HG03103 (cell line): ENCODE measurements around the gene CCDC120.

ENCODE experiments used
- ATAC-seq: cut with Tn5 transposase; IDR thresholded peaks from one replicate; pipeline ENCODE4 v1.9.1; 2021; ENCODE audit warnings: low read depth; ENCODE audit not compliant: unreplicated experiment

CCDC120 gene

DNA sequence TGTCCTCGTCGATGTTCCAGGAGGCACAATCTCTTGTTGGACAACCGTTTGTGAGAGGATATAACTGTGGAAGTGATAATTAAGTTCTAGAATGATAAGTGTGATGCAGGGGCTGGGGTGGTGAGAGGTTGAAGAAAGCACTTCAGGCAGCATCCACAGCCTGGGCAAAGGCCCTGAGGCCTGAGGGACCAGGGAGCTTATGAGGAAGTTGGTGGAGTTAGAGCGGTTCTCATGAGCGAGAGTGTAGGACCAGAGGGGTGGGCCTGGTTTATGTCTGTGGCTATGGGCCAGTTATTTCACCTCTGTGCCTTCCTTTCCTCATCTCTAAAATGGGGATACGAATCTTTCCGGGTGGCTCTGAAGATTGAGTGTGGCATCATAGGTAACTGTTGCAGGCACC is 2.7 kb downstream of the CCDC120 start:
- ATAC-seq: no peak

DNA sequence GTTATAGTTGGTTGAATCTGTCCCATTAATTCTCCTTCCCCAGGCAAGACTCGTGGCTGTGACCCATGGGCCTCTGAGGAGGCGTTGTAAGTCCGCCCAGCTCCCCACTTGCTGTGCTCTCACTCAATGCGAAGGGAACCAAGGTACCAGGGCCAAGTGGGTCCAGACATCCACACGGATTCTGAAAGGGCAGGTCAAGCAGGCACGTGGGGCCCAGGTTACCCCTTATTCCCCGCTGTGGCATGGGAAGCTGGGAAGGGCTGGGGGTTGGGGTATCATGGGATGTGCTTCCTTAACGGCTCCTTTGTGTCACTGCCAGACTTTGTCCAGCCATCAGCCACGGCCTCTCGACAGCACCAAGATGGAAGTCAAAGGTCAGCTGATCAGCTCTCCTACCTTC is 3.1 kb downstream of the CCDC120 start:
- ATAC-seq: no peak

DNA sequence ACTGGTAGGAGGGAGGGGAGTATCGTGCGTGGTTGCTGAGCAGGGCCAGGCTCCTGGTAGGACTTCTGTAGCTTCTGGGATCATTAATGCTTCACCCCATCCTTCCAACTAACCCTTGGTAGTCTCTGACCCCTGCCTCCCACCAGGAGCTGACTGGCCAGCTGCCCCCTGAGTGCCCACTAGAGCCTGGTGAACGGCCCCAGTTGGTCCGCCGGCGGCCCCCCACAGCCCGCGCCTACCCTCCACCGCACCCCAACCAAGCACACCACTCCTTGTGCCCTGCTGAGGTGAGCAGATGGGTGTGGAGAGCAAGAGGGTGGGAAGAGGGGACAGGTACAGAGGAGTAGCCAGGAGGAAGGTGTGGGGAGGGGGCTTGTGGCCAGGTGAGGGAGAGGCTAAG is 4.9 kb downstream of the CCDC120 start:
- no peak for ATAC-seq

DNA sequence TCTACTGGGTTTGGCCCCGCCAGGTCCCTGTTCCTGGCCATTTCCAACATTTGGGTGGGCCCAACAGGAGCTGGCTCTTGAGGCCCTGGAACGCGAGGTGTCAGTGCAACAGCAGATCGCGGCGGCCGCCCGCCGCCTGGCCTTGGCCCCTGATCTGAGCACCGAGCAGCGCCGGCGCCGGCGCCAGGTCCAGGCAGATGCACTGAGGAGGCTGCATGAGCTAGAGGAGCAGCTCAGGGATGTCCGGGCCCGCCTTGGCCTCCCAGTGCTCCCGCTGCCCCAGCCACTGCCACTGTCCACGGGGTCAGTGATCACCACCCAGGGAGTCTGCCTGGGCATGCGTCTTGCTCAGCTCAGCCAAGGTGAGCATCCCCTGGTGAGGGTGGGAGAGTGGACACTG is 5.5 kb downstream of the CCDC120 start:
- no peak for ATAC-seq

DNA sequence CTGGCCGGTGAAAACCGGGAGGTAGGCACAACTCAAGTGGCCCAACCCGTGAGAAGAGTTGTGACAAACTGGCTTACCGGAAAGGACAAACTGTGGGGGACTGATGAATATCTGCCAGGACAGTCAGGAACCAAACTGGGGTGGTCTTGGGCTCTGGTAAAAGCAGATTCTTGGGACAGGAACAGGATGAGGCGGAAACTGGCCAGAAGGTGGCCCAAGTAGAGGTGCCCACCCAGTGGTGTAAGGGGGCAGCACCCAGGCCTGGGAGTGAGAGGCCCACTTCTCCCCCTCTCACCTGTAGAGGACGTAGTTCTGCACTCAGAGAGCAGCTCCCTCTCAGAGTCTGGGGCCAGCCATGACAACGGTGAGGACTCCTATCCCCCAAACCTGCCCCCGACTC is 5.9 kb downstream of the CCDC120 start:
- ATAC-seq: no peak

DNA sequence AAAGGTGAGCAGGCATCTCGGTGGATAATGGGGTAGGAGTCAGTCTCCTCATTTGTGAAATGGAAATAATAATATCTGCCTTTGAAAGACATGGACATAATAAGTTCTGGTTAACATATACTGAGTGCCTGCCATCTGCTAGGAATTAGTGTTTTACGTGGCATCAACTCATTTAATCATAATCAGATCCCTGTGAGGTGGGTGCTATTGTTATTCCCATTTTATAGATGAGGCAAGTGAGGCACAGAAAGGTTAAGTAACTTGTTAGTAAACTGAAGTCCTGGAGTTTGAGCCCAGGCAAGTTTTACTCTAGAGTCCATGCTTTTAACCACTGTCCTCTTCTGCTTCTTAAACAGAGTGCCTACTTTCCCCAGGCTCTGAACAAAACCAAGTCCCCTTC is 7.5 kb downstream of the CCDC120 start:
- ATAC-seq: no peak

DNA sequence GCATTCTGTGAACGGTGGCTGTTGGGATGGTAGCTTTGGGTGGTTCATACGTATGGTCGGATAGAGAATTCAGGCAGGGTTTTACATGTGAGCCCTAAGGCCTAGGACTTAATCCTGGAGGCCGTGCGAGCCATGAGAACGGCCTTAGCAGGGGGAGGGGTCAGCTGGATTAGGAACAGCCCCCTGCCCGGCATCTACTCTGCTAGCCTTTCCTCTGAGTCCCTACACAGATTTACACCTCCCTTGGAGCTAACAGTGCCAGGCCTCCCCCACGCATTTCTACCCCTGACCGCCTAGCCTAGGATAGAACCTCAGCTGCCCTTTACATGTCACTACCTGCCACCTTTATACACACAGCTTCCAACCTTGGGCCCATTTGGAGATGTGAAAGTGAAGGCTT is 7.9 kb downstream of the CCDC120 start:
- no peak for ATAC-seq

DNA sequence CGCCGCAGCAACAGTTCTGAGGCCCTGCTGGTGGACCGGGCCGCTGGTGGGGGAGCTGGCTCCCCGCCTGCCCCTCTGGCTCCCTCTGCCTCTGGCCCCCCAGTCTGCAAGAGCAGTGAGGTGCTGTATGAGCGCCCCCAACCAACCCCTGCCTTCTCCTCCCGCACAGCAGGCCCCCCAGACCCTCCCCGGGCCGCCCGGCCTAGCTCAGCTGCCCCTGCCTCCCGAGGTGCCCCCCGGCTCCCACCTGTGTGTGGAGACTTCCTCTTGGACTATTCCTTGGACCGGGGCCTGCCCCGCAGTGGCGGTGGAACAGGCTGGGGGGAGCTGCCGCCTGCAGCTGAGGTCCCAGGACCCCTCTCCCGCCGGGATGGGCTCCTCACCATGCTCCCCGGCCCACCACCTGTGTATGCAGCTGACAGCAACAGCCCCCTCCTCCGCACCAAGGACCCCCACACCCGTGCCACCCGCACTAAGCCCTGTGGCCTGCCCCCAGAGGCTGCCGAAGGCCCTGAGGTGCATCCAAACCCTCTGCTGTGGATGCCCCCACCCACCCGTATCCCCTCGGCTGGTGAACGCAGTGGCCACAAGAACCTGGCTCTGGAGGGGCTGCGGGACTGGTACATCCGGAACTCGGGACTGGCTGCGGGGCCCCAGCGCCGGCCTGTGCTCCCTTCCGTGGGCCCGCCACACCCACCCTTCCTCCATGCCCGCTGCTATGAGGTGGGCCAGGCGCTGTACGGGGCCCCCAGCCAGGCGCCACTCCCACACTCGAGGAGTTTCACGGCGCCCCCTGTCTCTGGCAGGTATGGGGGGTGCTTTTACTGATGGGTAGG is 8.7 kb downstream of the CCDC120 start:
- no peak for ATAC-seq

DNA sequence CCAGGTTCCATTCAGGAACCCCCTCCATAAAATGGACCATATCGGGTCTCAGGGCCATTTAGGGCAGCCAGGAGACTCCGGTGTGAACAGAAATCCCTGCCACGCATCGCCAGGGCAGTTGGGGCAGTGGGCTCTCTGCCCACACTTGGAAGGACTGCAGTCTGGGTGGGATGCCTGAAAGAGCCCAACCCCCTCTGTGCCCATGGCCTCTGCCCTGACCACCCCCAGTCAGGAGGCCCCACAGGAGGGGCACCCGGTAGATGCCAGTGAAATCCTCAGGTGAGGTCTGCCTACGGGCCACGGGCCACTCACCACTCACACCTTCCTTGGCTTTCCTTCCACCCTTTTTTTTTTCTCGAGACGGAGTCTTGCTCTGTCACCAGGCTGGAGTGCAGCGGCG is 10.2 kb downstream of the CCDC120 start:
- no peak for ATAC-seq

DNA sequence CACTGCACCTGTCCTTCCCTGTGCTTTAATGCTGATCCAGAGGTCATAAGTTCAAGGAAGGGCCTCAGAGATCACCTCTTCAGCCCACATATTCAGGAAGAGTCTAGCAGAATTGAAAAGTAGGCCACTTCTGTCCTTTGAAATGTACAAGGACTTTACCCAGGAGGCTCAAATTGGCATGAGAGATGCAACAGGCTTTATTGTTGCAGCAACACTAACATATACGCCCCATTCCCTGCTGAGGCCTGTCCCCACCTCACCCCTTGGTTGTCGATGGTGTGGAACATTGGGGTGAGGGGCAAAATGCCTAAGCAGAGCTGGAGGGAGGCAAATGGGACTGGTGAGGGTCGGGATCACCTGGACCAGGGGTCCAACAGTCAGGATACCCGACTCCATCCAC is 12.2 kb downstream of the CCDC120 start:
- ATAC-seq: no peak

DNA sequence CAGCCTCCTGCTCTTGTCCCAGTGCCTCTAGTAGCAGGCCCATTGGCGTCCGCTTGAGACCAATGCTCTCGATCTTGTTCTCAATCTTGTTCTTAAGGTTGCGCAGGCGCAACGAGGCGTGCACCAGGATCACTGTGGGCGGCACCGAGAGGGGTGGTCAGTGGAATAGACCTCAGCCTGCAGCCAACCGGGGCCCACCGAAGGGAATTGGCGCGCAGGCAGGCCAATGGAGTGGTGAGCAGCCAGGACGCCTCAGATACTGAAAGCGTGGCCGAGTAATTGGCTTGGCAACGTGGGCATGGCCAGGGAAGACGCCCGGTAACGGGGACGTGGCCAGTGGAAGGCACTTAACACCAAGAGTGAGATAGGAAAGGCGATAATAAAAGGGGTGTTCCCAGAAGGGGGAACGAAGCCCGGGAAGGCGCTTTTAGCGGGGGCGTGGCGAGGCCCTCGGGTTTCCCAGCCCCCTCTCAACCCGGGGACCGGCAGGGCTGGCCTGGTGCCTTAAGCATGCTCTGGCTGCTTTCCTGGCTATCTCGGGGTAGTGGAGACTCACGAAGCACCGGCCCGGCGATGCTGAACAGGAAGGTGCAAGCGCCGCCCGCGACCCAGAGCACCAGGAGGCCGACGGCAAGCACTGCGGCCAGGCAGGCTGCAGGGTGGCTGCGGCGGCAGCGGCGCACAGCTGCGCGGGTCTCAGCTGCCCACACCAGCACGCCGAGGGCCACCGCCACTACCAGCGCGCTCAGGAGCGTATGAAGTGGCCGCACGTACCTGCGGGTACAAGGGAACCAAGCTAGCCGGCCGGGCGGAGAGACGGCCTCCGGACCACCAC is 13.3 kb downstream of the CCDC120 start:
- no peak for ATAC-seq

DNA sequence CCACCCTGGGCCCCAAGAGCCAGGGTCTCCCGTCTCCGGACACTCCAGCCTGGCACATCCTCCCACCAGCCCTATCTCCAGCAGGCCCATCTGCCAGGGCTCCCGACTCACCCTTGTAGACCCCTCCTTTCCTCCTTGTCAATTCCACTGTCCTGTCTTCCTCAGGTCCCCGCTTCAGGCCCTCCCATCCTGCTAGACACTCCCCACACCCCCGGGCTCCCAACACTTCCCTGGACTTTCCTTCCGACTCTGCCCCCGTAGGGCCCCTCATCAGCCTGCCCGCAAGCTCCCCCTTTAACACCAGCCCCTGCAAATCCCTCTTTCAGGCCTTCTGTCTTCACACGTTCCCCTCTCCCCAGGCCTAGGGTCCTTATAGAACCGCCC is 13.9 kb downstream of the CCDC120 start:
- ATAC-seq: no peak

DNA sequence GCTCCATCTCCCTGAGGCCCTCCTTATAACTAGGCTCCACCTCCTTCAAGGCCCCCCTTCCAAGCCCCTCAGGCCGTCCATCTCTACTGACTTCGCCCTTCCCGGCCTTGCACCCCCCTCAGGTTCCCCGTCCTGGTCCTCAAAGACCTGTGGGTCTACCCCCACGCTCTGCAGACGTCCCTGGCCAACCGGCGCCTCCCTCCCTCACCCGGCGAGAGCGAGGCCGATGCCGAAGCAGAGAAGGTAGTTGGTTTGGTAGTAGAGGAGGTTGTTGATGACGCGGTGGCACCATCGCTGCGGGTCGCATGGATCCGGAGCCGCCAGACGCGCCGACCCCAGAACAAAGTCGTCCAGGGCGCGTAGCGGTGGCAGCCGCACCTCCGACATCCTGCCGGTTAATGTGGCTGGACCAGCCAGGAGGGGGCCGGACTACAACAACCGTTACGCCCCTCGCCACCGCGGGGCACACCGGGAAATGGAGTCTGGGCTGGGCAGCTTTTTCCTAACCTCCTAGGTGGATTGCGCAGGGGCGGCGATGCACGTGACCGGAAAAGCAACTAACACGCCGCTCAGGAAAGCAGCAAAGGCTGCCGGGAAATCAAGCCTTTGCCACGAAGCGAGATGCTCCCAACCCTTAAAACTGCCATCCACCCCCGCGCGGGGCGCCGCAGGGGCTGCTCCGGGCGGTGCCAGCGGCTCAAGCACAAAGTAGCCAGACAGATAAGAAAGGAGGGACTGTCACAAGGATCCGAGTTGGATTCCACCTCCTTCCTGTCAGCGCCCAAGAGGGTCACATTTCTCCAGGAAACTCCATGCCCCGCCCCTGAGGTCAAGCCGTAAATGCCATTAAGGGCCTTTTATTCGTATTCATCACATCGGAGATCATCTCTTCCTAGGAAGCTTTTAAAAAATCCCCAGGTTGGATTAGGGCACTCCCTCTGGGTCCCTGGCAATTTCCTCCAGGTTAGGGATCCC is 15.1 kb downstream of the CCDC120 start, which contains the start of gene PRAF2:
TSS of gene PRAF2 (minus strand) at position 402 of the 975 bp plus-strand sequence. CDS start at position 387, 15 bp downstream.
- peak; percentile 88 for ATAC-seq

DNA sequence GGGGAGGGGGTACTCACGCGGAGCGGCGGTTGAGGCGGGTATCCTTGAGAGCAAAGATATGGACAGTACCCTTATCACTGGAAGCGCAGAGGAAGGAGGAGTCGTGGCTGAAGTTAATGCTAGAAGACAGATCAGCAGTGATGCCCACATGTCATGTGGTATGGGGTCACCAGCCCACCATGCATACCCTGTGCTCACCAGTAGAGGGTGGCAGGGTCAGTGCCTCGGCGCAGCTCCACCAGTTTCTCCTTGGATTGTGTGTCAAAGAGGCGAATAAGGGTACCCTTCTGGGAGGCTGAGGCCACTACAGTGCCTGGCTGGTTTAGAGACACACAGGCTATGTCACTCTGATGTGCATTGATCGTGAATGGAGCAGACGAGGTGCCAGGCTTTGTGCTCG is 16.5 kb downstream of the CCDC120 start:
- no peak for ATAC-seq

DNA sequence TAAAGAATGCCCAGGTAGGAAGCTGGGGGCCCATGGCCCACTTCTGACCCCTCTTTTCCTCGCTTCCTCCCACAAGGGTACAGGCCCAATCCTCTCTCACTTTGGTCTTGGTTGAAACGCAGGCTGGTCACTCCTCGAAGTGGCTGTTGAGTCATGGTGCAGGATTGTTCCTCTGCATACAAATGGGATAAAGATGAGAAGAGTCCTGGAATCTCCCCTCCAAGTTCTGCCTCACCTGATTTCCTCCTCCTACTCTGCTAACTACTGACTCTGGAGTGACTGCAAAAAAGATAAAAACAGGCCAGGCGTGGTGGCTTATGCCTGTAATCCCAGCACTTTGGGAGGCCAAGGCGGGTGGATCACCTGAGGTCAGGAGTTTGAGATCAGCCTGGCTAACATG is 19.1 kb downstream of the CCDC120 start:
- no peak for ATAC-seq

DNA sequence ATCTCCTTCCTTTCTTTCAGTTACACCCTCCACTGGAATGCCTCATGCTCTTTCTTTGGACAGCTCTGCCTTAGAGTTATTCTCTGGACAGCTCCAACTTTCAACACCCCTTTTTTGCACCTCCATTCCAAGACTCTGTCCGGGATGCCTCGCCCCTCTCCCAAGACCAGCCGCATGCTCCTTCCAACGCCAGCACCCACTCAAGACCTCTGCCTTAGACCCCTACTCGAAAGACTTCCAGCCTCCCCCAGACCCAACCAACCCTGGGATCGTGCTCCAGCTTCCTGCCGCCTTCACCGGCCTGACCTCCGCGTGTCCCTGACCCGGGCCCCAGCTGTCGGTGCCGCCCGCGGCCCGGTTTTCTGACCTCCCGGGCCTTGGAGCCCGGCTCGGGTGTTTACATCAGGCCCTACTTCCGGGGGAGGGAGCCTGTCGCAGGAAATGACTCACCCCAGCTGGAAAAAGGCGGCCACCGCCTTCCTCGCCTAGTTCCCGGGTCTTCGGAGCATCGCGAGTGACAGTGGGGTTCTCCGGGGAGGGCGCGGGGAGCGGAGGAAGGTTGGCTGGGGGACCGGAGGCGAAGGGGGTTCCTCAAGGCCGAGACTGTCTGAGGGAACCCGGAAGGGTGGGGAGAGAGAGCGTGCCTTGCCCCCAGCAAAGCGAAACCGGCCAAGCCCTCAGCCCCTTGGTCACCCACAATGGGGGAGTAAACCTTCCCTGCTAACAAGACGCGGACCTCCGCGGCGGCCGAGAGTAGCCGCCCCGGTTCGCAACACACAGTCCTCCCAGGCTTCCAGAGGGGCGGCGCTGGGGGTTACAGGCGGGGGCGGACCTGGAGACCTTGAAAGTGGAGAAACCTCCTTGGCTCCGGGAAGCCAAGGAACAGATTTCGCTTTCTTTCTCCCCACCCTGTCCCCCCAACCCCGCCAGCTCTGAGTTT is 21.0 kb downstream of the CCDC120 start, which contains the start of gene WDR45:
TSS of gene WDR45 (minus strand) at position 399 of the 940 bp plus-strand sequence. CDS start 1,792 bp downstream, outside the sequence.
- ATAC-seq: no peak

DNA sequence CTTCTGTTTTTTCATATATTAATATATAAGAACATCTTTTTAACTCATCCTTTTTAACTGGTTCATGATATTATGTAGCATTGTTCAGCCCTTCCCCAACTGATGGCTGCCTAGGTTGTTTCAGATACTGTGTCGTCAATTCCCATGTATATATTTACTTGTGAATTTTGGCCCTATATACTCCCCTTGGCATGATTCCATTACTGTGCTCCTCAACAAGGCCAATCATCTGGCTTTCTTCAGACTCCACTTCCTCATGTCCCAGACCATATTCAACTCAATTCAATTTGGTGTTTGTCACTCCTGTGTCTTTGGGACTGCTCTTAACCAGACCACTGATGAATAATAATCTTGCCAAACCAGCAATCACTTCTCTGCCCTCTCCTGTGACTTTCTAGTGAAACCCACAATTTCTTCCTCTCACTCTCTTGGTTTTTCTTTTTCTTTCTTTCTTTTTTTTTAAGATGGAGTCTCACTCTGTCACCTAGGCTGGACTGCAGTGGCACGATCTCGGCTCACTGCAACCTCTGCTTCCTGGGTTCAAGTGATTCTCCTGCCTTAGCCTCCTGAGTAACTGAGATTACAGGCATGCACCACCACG is 23.6 kb downstream of the CCDC120 start:
- no peak for ATAC-seq

DNA sequence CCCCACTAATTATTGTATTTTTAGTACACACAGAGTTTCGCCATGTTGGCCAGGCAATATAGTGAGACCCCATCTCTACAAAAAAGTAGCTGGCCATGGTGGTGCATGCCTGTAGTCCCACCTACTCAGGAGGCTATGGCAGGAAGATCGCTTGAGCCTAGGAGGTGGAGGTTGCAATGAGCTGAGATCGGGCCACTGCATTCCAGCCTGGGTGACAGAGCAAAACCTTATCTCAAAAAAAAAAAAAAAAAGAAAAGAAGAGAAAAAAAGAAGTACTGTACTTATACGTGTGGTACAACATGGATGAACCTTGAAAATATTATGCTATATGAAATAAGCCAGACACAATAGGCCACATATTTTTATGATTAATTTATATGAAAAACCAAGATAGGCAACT is 30.8 kb downstream of the CCDC120 start:
- no peak for ATAC-seq

DNA sequence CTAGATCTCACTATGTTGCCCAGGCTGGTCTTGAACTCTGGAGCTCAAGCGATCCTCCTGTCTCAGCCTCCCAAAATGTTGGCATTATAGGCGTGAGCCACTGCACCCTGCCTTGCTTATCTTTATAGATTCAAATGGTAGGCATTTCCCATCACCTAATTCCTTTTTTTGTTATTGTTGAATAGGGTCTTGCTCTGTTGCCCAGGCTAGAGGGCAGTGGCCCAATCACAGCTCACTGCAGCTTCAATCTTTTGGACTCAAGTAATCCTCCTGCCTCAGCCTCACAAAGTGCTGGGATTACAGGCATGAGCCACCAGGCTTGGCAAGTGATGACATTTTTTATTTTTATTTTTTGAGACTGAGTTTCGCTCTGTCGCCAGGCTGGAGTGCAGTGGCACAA is 37.6 kb downstream of the CCDC120 start:
- no peak for ATAC-seq
